Sigmoid colon (tissue), 4 donors: ENCODE data around the gene ZC3H11A.

Source experiments
- CTCF ChIP-seq, 4 experiments: fragments of 450-650 bp in 3 of 4; fragments of 200-600 bp in 1 of 4; IDR thresholded peaks; one replicate each; pipeline ENCODE4 v1.5.1; 2016 to 2019; ENCODE audit warnings: antibody characterized with exemption in 4 of 4, mild to moderate bottlenecking in 3 of 4, moderate library complexity in 2 of 4
- EP300 ChIP-seq, 4 donors: sonication (generic); formaldehyde crosslinking; IDR thresholded peaks; one replicate each; pipeline ENCODE4 v1.6.1; 2017; ENCODE audit warnings: antibody characterized with exemption in 4 of 4
- POLR2A ChIP-seq, 2 donors: fragments of 450-650 bp; IDR thresholded peaks; one replicate each; pipeline ENCODE4 v1.6.1; 2016; ENCODE audit warnings: antibody characterized with exemption in 2 of 2, mild to moderate bottlenecking in 2 of 2, moderate library complexity in 2 of 2
- POLR2AphosphoS5 ChIP-seq, 4 donors: sonication (generic); formaldehyde crosslinking; IDR thresholded peaks; one replicate each; pipeline ENCODE4 v1.6.1; 2017; ENCODE audit warnings: antibody characterized with exemption in 4 of 4

GRCh38 chr1:203794764-203795440, 521 bp upstream of the ZC3H11A start:
- TF ChIP-seq POLR2A (IDR thresholded peaks at IDR 0.05) (no peak), CTCF (IDR thresholded peaks at IDR 0.05) (no peak), POLR2AphosphoS5 (IDR thresholded peaks at IDR 0.05) (no peak), EP300 (IDR thresholded peaks at IDR 0.05) (no peak)
